Measurements from ENCODE around the gene SP6. TPM values are rescaled to one million over a fixed set of nuclear protein-coding genes. Genes with fewer than 3 reads are reported as not detected.

The SP6 gene
- total RNA-seq, 1 donor: under 0.01 TPM

DNA sequence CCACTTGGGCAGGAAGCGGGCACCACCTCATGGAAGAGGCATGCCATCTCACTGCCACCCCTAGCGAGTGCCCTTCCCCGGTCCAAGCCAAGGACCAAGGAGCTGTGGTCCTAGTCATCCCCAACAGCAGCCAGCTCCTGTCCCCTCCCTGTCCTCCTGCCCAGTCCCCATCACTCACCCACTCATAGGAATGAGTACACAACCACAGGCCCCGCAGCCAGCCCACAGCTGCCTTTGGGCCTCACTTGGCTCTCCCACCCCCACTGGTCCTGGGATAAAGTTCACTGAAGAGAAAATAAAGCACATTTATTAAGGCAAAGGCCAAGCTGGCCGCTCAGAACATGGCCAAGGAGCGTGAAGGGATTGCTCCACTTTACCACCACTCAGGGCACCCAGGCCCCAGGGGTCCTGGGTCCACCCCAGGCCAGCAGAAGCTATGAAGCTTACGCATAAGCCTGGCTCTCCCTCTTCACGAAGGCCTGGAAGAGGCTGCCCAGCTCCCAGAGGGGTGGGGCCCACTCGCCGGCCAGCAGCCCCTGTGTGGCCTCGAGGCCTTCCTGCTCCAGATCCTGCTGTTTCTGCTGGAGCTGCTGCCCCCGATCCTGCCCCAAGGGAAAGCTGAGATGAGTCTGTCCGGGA lies 13.4 kb downstream of the SP6 start:
- Histone ChIP-seq H3K27me3 (ENCODE audit: insufficient read depth, low read length) (no peaks in the 10 kb centered on the region), H3K27ac (ENCODE audit: low read depth, low read length) (peak overlapping the region; percentile 56), H3K4me1 (ENCODE audit: insufficient read depth, low read length) (peaks cover 33% of the 10 kb centered on the region), H3K9me3 (ENCODE audit: low read depth, low read length) (no peaks in the 10 kb centered on the region), H3K4me2 (ENCODE audit: insufficient read depth, low read length) (peak overlapping the region; percentile 36), H3K79me2 (ENCODE audit: insufficient read depth, low read length) (peaks cover 26% of the 10 kb centered on the region), H4K20me1 (ENCODE audit: insufficient read depth, low read length) (peaks cover 3% of the 10 kb centered on the region), H3K36me3 (ENCODE audit: insufficient read depth, low read length) (peaks cover 15% of the 10 kb centered on the region), H3K4me3 (ENCODE audit: insufficient read depth, low read length) (no peak overlapping the region), H2AFZ (ENCODE audit: low read length) (peak overlapping the region; percentile 36)
- TF ChIP-seq, protein P1, sequence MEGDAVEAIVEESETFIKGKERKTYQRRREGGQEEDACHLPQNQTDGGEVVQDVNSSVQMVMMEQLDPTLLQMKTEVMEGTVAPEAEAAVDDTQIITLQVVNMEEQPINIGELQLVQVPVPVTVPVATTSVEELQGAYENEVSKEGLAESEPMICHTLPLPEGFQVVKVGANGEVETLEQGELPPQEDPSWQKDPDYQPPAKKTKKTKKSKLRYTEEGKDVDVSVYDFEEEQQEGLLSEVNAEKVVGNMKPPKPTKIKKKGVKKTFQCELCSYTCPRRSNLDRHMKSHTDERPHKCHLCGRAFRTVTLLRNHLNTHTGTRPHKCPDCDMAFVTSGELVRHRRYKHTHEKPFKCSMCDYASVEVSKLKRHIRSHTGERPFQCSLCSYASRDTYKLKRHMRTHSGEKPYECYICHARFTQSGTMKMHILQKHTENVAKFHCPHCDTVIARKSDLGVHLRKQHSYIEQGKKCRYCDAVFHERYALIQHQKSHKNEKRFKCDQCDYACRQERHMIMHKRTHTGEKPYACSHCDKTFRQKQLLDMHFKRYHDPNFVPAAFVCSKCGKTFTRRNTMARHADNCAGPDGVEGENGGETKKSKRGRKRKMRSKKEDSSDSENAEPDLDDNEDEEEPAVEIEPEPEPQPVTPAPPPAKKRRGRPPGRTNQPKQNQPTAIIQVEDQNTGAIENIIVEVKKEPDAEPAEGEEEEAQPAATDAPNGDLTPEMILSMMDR (IDR thresholded peaks at IDR 0.05; ENCODE audit: extremely low read depth, low read depth, low read length): peak; percentile 27
- DNase-seq (ENCODE audit: insufficient read length, low spot score, missing footprints): peak; percentile 93

GRCh38 chr17:47836601-47837000 lies 14.4 kb downstream of the SP6 start:
- peak; percentile 60 for DNase-seq (ENCODE audit: insufficient read length, low spot score, missing footprints)
- Histone ChIP-seq H3K4me3 (ENCODE audit: insufficient read depth, low read length) (no peak overlapping the region), H3K79me2 (ENCODE audit: insufficient read depth, low read length) (peaks cover 26% of the 10 kb centered on the region), H2AFZ (ENCODE audit: low read length) (no peak overlapping the region), H3K4me1 (ENCODE audit: insufficient read depth, low read length) (peaks cover 41% of the 10 kb centered on the region), H3K4me2 (ENCODE audit: insufficient read depth, low read length) (no peak overlapping the region), H4K20me1 (ENCODE audit: insufficient read depth, low read length) (peaks cover 3% of the 10 kb centered on the region), H3K9me3 (ENCODE audit: low read depth, low read length) (no peaks in the 10 kb centered on the region), H3K36me3 (ENCODE audit: insufficient read depth, low read length) (peaks cover 15% of the 10 kb centered on the region), H3K27ac (ENCODE audit: low read depth, low read length) (peak overlapping the region; percentile 56), H3K27me3 (ENCODE audit: insufficient read depth, low read length) (no peaks in the 10 kb centered on the region)
- TF ChIP-seq, protein P1 (IDR thresholded peaks at IDR 0.05; ENCODE audit: extremely low read depth, low read depth, low read length): no peak

- peak; percentile 26 for DNase-seq (ENCODE audit: insufficient read length, low spot score, missing footprints)
- Histone ChIP-seq H3K4me3 (ENCODE audit: insufficient read depth, low read length) (no peak overlapping the region), H3K79me2 (ENCODE audit: insufficient read depth, low read length) (peaks cover 28% of the 10 kb centered on the region), H2AFZ (ENCODE audit: low read length) (no peak overlapping the region), H3K9me3 (ENCODE audit: low read depth, low read length) (no peaks in the 10 kb centered on the region), H3K27me3 (ENCODE audit: insufficient read depth, low read length) (no peaks in the 10 kb centered on the region), H3K36me3 (ENCODE audit: insufficient read depth, low read length) (peaks cover 15% of the 10 kb centered on the region), H3K4me1 (ENCODE audit: insufficient read depth, low read length) (peaks cover 41% of the 10 kb centered on the region), H4K20me1 (ENCODE audit: insufficient read depth, low read length) (peaks cover 9% of the 10 kb centered on the region), H3K27ac (ENCODE audit: low read depth, low read length) (no peak overlapping the region), H3K4me2 (ENCODE audit: insufficient read depth, low read length) (no peak overlapping the region)
- TF ChIP-seq, protein P1 (IDR thresholded peaks at IDR 0.05; ENCODE audit: extremely low read depth, low read depth, low read length): no peak
Measured at GRCh38 chr17:47834756-47835155, 16.2 kb downstream of the SP6 start.

DNA sequence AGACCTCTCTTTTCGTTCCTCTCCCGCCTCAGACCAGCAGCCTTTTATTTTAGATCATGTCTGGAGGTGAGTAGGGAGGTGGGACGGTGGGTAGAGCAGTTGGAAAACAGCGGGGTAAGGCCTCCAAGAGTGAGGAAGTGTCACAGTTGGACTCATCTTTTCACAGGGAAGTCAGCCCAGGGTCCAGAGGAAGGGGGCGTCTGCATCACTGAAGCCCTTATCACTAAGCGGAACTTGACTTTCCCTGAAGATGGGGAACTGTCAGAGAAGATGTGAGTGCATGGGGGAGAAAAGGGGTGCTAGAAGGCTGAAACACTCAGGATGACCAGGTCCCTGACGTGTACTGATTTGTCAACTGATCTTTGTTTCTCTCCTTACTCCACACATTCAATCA lies 19.0 kb downstream of the SP6 start:
- H4K20me1 ChIP-seq (ENCODE audit: insufficient read depth, low read length): peaks cover 8% of the 10 kb centered on the region

More for the DNA sequence above, 19.0 kb downstream of the SP6 start:
- no peaks in the 10 kb centered on the region for H3K9me3 ChIP-seq (ENCODE audit: low read depth, low read length)
- H3K27ac ChIP-seq (ENCODE audit: low read depth, low read length): peak overlapping the region; percentile 88
- peaks cover 25% of the 10 kb centered on the region for H3K36me3 ChIP-seq (ENCODE audit: insufficient read depth, low read length)
- H3K4me1 ChIP-seq (ENCODE audit: insufficient read depth, low read length): peaks cover 22% of the 10 kb centered on the region
- H2AFZ ChIP-seq (ENCODE audit: low read length): peak overlapping the region; percentile 91
- peak; percentile 43 for DNase-seq (ENCODE audit: insufficient read length, low spot score, missing footprints)
- H3K4me3 ChIP-seq (ENCODE audit: insufficient read depth, low read length): peak overlapping the region; percentile 96
- H3K4me2 ChIP-seq (ENCODE audit: insufficient read depth, low read length): peak overlapping the region; percentile 100
- H3K79me2 ChIP-seq (ENCODE audit: insufficient read depth, low read length): peaks cover 31% of the 10 kb centered on the region
- H3K27me3 ChIP-seq (ENCODE audit: insufficient read depth, low read length): no peaks in the 10 kb centered on the region
- TF ChIP-seq, protein P1 (IDR thresholded peaks at IDR 0.05; ENCODE audit: extremely low read depth, low read depth, low read length): no peak

Data from osteoblast (primary cell).